GM21825 (cell line): ENCODE data around the gene DSCAM.
"Not testable (repeated sequence)": the region's sequence is repeated elsewhere in the genome, so short reads cannot be mapped to it uniquely, and the experiment has no call there.

ENCODE experiments used
- ATAC-seq: cut with Tn5 transposase; IDR thresholded peaks from one replicate; pipeline ENCODE4 v1.9.1; 2021; ENCODE audit warnings: mild to moderate bottlenecking, moderate library complexity; ENCODE audit not compliant: unreplicated experiment

DSCAM gene

GRCh38 chr21:40269239-40269638 lies 577.7 kb downstream of the DSCAM start:
- no peak for ATAC-seq

GRCh38 chr21:40258456-40258855 lies 588.5 kb downstream of the DSCAM start:
- ATAC-seq, result not testable (repeated sequence)

GRCh38 chr21:40257342-40257741 lies 589.6 kb downstream of the DSCAM start:
- ATAC-seq, result no peak

GRCh38 chr21:40255518-40256444 lies 591.2 kb downstream of the DSCAM start:
- no peak for ATAC-seq

DNA sequence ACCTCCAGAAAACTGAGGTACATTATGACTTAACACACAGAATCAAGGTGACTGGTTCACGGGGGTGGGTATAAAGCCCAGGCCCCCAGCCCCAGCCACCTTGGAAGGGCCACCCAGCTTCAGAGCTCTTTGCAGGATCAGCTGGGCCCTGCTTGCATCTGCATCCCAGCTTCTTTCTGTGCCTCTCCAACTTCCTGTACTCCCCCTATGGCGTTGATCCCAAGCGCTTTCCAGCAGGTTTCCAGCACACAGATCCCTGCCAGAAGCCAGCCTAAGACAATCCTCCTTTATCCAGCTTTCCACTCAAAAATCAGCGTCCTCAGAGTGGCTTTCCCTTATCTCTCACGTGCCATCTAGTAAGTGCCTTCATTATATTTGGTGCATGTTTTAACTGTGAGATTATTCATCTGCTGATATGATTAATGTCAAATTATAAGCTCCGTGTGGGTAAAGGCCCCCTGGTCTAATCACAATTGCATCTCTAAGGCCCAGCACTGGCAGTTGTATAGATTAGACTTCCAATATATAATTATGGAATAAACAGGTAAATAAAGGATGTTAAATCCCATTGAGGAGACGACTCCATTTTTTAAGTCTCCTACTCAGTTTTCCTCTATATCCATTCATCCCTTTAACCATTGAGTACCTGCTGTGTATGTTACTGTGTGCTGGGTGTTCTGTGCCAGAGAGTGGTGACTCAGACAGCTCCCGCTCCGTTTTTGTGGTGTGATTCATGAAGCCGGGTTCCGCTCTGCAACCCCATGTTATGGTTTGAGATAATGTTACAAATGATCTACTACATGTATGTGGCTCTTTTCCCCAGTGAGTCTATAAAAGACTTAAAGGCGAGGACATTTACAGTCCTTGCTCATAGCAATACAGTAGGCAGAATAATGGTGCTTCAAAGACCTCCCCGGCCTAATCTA lies 592.2 kb downstream of the DSCAM start:
- no peak for ATAC-seq

DNA sequence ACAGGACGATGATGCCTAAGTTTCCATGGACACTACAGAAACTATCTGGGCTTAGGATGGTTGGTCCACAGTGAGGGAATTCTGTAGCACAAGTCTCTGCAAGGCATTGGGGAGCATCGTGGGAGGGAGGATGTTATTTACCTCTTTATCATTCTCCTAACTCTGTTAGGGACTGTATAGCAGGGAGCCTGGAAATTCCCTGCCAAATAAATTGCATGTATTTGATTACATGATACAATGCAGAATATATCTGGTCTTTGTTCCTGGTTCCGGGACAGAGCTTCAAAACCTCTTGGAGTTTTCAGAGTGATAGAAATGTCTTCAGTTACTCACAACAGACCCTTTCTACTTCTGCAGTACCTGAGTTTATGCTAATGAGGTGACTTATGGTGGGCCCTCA lies 593.8 kb downstream of the DSCAM start:
- ATAC-seq, result no peak

GRCh38 chr21:40250514-40251294 lies 596.3 kb downstream of the DSCAM start:
- no peak for ATAC-seq

DNA sequence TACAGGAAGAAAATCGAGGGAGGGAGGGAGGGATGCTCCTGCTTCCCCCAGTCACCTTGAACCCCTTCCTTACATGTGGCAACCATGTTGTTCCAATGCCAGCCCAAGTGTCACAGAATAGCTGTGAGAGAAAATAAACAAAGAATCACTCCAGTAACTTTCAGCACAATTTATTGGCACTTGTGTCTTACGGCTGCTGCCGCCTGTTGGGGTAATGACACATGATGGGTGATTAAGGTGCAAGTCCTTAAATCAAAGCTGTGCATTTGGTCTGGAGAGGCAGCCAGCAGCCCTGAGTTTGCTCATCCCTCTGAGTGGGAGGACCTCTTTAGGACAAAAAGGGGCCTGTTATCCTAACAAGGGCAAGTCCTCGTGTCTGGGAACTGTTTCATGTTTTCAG lies 602.0 kb downstream of the DSCAM start:
- ATAC-seq, result no peak

DNA sequence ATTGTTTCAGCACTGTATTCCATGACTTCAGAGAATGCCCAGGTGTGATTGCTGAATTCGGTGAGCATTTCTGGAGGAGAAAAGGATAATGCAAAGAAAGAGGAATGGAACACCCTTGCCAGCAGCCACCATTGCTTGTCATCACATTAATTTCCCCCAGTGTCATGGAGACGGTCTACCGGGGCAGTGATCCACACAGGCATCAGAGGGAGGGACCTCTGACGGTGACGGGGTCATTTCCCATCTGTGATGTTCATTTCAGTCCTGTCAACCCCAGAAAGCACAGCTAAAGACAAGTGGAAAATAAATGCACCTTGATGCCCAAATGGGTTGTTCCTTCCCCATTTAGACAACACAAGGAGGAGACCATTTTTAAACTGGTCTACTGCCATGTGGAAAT lies 603.3 kb downstream of the DSCAM start:
- no peak for ATAC-seq

DNA sequence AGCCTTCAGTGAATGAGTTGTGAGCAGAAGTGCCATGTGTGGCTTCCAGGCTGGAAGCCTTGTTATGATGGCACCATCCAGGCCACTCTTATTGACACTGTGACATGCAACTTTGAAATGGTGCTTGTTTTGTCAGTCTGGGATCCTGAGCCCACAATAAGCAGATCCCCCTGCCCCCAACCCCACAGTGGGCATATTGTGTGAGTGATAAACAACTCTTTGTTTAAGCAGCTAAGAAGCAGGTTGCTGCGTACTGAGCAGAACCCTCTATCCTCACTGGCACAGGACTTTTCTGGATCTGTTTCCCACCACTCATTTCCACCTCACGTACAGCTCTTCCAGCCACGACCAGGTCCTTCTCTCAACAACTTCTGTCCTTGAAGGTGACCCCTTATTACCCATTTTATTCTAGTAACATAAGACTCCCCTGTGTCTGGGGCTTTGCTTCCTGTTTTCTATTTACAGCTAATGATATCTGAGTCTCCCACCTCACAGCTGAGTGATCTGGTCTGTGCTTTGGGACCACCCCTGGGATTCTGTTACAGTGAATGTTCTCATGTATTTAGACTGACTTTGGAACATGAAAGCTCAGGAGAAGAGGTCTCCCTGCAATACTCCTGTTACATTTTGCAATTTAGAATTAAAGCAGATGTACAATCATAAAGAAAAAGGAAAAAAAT lies 604.2 kb downstream of the DSCAM start:
- no peak for ATAC-seq

DNA sequence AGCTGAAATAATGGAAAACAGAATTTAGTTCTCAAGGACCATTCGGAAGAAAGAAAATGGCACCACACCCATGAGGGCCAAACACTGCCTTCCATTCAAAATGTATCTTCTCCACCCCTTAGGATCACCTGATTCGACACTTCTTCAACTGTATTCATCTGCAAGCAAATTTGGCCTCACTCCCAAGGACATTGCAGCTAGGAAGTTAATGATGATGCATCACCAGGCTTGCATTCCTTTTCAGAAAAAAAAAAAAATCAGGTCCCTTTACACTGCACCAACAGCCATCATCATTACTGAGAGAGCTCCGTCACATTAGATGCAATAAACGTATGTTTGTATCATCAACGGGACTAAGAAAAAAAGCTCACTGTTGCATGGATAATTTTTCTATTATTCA lies 611.4 kb downstream of the DSCAM start:
- ATAC-seq, result no peak

DNA sequence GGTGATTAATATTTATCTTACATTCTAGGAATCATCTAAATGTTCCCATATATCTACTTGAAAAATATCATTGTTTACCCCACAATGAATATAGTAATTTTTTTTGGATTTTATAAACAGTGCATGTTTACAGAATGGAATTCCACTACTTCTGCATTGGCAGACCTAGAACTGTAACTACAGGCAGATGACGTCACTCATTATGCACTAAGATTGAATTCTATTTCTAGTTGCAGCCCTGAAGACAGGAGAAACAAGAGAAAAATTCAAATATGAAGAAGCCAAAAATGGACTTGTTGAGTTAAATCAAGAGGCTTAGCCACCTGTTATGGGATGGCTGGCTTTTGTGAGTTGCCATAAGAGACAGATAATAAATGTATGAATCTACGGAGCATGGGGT lies 615.0 kb downstream of the DSCAM start:
- ATAC-seq, result no peak

DNA sequence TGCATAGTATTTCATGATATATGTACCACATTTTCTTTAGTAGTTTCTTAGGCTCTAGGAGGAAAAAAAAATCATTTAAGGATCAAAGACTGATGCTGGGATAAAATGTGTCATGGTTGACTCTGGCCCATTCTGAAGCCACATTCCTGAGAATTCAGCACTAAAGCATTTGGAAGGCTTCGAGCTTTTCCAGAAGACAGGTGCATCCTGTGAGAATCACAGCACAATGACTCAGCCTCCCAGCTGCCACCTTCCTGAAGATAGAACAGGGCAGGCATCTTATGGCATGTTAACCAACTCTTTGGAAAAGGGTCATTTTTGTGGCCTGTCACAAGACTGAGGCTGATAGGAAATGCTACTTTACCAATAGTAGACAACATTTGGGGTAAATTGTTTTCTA lies 619.9 kb downstream of the DSCAM start:
- no peak for ATAC-seq

GRCh38 chr21:40215941-40216340 lies 631.0 kb downstream of the DSCAM start:
- ATAC-seq, result no peak

GRCh38 chr21:40210251-40210650 lies 636.7 kb downstream of the DSCAM start:
- ATAC-seq, result no peak

DNA sequence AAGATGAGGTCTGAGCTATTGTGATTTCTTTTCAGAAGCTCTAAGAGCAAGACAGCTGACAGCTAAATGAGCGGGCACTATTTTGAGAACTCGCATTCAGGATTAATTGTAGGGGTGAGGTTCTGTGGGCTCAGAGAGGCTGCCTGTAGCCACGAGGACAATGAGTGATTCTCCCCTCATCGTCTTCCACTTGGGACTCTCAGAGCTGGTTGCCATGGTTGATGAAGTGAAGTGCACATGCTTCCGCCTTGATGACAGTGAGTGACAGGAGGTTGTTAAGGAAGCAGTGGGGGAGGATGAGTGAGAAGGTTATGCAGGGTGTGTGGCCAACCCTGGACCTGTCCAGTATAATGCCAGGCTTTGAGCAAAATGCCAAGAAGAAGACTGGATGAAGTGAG lies 638.0 kb downstream of the DSCAM start:
- ATAC-seq, result no peak

DNA sequence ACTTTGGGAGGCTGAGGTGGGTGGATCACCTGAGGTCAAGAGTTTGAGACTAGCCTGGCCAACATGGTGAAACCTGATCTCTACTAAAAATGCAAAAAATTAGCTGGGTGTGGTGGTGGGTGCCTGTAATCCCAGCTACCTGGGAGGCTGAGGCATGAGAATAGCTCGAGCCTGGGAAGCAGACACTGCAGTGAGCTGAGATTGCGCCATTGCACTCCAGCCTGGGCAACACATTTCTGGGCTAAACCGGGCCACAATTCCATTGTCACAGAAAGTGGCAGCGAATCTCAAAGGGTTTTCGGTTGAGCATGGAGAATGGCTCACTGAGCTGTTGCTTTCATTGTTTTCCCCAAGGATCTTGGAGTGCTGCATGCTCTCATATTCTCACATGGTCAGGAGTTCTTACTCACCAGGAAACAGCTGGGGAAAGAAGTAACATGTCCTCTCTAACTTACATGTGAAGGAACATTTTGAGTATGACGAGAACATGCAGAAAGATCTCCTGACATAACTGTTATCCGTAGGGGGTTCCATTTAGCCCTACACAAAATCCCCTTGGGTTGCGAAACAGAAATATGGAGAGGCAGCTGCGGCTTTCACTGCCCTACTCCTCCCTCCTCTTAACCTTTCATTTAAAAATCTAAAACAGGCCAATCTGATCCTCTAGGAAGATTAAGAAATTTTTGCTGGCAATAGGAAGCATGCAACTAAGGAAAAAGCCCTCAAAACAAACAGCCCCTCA lies 638.6 kb downstream of the DSCAM start:
- no peak for ATAC-seq

GRCh38 chr21:40200946-40201345 lies 646.0 kb downstream of the DSCAM start:
- no peak for ATAC-seq

DNA sequence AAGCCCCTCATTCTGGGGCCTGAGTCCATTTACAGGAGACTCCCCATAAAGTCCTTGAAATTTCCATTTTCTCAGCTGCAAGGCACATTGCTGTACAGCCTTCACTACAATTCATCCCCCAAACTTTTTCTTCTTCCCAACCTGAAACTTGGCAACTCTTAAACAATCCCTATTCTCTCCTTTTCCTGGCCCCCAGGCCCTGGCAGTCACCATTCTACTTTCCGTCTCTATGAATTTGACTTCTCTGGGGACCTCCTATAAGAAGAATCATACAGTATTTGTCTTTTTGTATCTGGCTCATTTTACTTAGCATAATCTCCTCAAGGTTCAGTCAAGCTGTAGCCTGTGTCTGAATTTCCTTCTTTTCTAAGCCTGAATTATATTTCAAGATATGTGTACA lies 646.8 kb downstream of the DSCAM start:
- ATAC-seq, result no peak
